GM12878 (cell line): ENCODE results near the gene DNMT3A. TPM values are rescaled to one million over a fixed set of nuclear protein-coding genes. Genes with fewer than 3 reads are reported as not detected.

Experiments
- ATAC-seq: fragments of 200-7000 bp; cut with Tn5 transposase; 3 replicates; pipeline ENCODE4 v1.9.1; 2020; ENCODE audit warnings: mild to moderate bottlenecking, moderate library complexity
- BruUV-seq: library from RNA; stranded (reverse); fragments of 400-500 nt; replicated peaks from 2 replicates; lab custom pipeline; 2021; lab: Mats Ljungman, UMichigan
- CTCF ChIA-PET: fragments of 300-600 bp; sonication (Branson Sonifier 250); formaldehyde crosslinking; extraction: SDS; loops from one replicate; lab custom pipeline; 2021; ENCODE audit warnings: inconsistent platforms; lab: Yijun Ruan, JAX
- POLR2A ChIA-PET: fragments of 350-600 bp; formaldehyde crosslinking; extraction: SDS; loops from one replicate; lab custom pipeline; 2021; ENCODE audit warnings: inconsistent platforms; lab: Charles Lee
- RAD21 ChIA-PET: fragments of 300-600 bp; sonication (Branson Sonifier 250); formaldehyde crosslinking; loops from one replicate; lab custom pipeline; 2023; ENCODE audit warnings: antibody characterized with exemption; ENCODE audit not compliant: unreplicated experiment; lab: Charles Lee
- SMC1A ChIA-PET: fragments of 300-600 bp; sonication (Branson Sonifier 250); formaldehyde crosslinking; loops from one replicate; lab custom pipeline; 2023; ENCODE audit not compliant: unreplicated experiment, uncharacterized antibody; lab: Charles Lee
- DNase-seq: peaks from one replicate; pipeline ENCODE4 v3.0.0-alpha.2; 2011; ENCODE audit warnings: low read depth, low spot score
- FAIRE-seq: peaks from 3 replicates; lab custom pipeline; 2011; peaks lifted over from hg19 to GRCh38; lab: Jason Lieb, UNC
- H2AFZ ChIP-seq: 2 replicates; pipeline ENCODE4 v1.6.0; 2011; ENCODE audit warnings: low read depth, low read length, control low read depth; ENCODE audit not compliant: control insufficient read depth
- H3K27ac ChIP-seq: 2 replicates; pipeline ENCODE4 v1.5.1; 2011; ENCODE audit warnings: control low read depth; ENCODE audit not compliant: control insufficient read depth, insufficient read depth
- H3K27me3 ChIP-seq, 2 experiments: replicated peaks in 1 of 2; 2 replicates each; pipeline versions ENCODE4 v1.6.0 to v1.6.1; 2011; ENCODE audit warnings: low read length in 1 of 2; ENCODE audit not compliant: control insufficient read depth in 2 of 2, insufficient read depth in 2 of 2
- H3K36me3 ChIP-seq, 2 experiments: 2 replicates each; pipeline ENCODE4 v1.5.1; 2011; ENCODE audit warnings: low read length in 1 of 2; ENCODE audit not compliant: control insufficient read depth in 2 of 2, insufficient read depth in 2 of 2
- H3K4me1 ChIP-seq: 2 replicates; pipeline ENCODE4 v1.6.1; 2011; ENCODE audit warnings: mild to moderate bottlenecking, low read length, moderate library complexity, mixed read lengths; ENCODE audit not compliant: control insufficient read depth, insufficient read depth
- H3K4me2 ChIP-seq: 2 replicates; pipeline ENCODE4 v1.6.0; 2011; ENCODE audit warnings: control low read depth; ENCODE audit not compliant: control insufficient read depth, insufficient read depth
- H3K4me3 ChIP-seq: fragments of 200-600 bp; sonication (generic); 2 replicates; pipeline ENCODE4 v1.5.1; 2016
- H3K79me2 ChIP-seq: 2 replicates; pipeline ENCODE4 v1.6.0; 2011; ENCODE audit warnings: low read length; ENCODE audit not compliant: control insufficient read depth, insufficient read depth
- H3K9ac ChIP-seq: 2 replicates; pipeline ENCODE4 v1.8.0; 2011; ENCODE audit warnings: low read length, control low read depth, mixed read lengths; ENCODE audit not compliant: control insufficient read depth, insufficient read depth
- H3K9me3 ChIP-seq: replicated peaks from 3 replicates; pipeline ENCODE4 v1.5.1; 2011; ENCODE audit warnings: mild to moderate bottlenecking, low read length; ENCODE audit not compliant: control insufficient read depth, insufficient read depth
- H4K20me1 ChIP-seq: 2 replicates; pipeline ENCODE4 v1.6.0; 2011; ENCODE audit not compliant: control insufficient read depth, insufficient read depth
- BHLHE40 ChIP-seq, 2 experiments: fragments of 450-650 bp in 1 of 2; IDR thresholded peaks; 2 replicates each; pipeline ENCODE4 v1.6.1; 2011 to 2017; ENCODE audit warnings: low read depth in 2 of 2, borderline replicate concordance in 1 of 2, improper control_type of control experiment in 1 of 2, low read length in 1 of 2, mild to moderate bottlenecking in 1 of 2
- CREB1 ChIP-seq: IDR thresholded peaks from 2 replicates; pipeline ENCODE4 v1.6.1; 2012; ENCODE audit warnings: low read depth, mild to moderate bottlenecking, inconsistent platforms
- MTA2 ChIP-seq: fragments of 450-650 bp; IDR thresholded peaks from 2 replicates; pipeline ENCODE4 v1.6.1; 2016; ENCODE audit warnings: low read depth, mild to moderate bottlenecking, moderate library complexity
- MYC ChIP-seq: IDR thresholded peaks from 2 replicates; pipeline ENCODE4 v1.6.1; 2011; ENCODE audit warnings: mild to moderate bottlenecking, low read length, moderate library complexity, inconsistent platforms; ENCODE audit not compliant: insufficient read depth, insufficient replicate concordance, insufficient read length, severe bottlenecking
- PAX5 ChIP-seq: IDR thresholded peaks from 2 replicates; pipeline ENCODE4 v1.6.1; 2011; ENCODE audit warnings: low read depth, low read length, borderline replicate concordance
- WGBS: methylation state at CpG from one replicate; pipeline ENCODE4 v1.1.6; 2016; ENCODE audit warnings: low lambda C conversion rate; ENCODE audit not compliant: insufficient replicate concordance, insufficient coverage; ENCODE audit errors: missing lambda C conversion rate; 5-methylcytosine and 5-hydroxymethylcytosine counted together
- in situ Hi-C: fragments of 300-500 bp; cut with MboI; formaldehyde crosslinking; loops from 9 replicates; pipeline ENCODE4 v1.14.3; 2018; ENCODE audit warnings: mixed read lengths
- intact Hi-C: fragments of 100-400 bp; cut with micrococcal nuclease; formaldehyde crosslinking; loops from one replicate; pipeline ENCODE4 v1.14.2; 2022; ENCODE audit not compliant: unreplicated experiment
- polyA plus RNA-seq, 11 experiments: library from polyadenylated mRNA; depleted of rRNA in 4 of 11; unstranded in 6 of 11; stranded (reverse) in 5 of 11; fragments of >200 nt; fragmentation: Nextera tagmentation in 4 of 11; fragmentation: Illumina TruSeq in 1 of 11; extraction: Ambion mirVana in 4 of 11; extraction: Trizol in 1 of 11; gene quantifications; 1 replicate in 1 of 11; 2 replicates in 10 of 11; pipeline versions ENCODE4 v1.2.1 to v1.2.3, GENCODE V29; 2011 to 2016; ENCODE audit warnings: inconsistent platforms in 2 of 11, missing spikeins in 2 of 11, low read depth in 1 of 11
- total RNA-seq, 4 experiments: library from RNA; depleted of rRNA in 3 of 4; stranded (reverse); fragments of >200 nt in 3 of 4; fragmentation: Illumina TruSeq in 1 of 4; extraction: Trizol in 1 of 4; gene quantifications; 2 replicates each; pipeline versions ENCODE4 v1.2.1 to v1.2.3, GENCODE V29; 2013 to 2021
- TF ChIP-seq, protein P1 (sequence below): IDR thresholded peaks from 2 replicates; pipeline ENCODE4 v1.6.1; 2011; ENCODE audit warnings: borderline replicate concordance, low read depth, mild to moderate bottlenecking, moderate library complexity, mixed read lengths, low read length; ENCODE audit not compliant: insufficient read depth; ENCODE audit errors: extremely low read length

Gene DNMT3A
- total and polyA plus RNA-seq, 10 of the 15 experiments (the other 5 are each of a cell fraction or from before 2014, with no cell fraction given): 7.4 to 51.6 (median 17.4) TPM

DNA sequence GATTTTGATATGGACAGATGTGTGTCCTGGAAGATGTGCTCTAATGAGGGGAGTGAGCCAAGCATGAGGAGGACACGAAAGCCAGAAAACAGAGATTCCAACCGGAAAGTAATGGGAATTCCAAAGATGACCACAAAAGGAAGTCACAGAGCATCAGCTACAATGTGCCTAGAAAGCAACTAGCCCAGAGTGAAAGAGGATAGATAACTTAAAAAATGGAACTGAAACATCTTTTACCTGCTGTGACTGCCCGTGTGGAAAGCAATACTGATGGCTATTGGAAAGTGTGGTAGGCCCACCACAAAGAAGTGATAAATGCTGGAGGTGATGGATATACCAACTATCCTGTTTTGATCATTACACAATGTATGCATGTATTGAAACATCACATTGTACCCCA is 21.6 kb downstream of the DNMT3A start (continued):
- TF ChIP-seq MTA2 (peak; percentile 52; the same call in 1 of the 2 replicates), CREB1 (no peak), BHLHE40 (IDR thresholded peaks at IDR 0.05; ENCODE audit: borderline replicate concordance in 1 of 2, low read depth in 2 of 2, low read length in 1 of 2) (peak; percentile 81 to 82), PAX5 (peak; percentile 82; the same call in 1 of the 2 replicates)
- TF ChIP-seq, protein P1, sequence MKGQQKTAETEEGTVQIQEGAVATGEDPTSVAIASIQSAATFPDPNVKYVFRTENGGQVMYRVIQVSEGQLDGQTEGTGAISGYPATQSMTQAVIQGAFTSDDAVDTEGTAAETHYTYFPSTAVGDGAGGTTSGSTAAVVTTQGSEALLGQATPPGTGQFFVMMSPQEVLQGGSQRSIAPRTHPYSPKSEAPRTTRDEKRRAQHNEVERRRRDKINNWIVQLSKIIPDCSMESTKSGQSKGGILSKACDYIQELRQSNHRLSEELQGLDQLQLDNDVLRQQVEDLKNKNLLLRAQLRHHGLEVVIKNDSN: no peak
- TF ChIP-seq, all 136 proteins: peak for 19

DNA sequence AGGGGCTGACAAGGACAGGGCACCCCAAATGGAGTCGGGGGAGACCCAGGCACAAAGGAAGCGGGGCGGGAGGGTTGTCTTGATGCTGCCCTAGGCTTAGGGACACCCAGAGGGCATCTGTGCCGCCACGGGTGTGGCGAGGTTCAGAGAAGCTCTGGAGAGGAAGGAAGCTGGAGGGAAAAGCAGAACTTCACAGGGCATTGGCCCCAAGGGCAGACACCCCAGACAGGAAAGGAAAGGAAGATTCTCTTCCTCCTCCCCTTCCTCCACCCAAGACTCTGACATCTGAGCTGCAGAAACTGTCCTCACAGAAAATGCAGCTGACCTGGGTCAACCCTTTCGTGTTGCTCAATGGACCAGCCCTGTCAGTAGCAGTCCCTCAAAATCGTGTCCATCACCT is 25.6 kb downstream of the DNMT3A start:
- H3K9me3 ChIP-seq: no peaks in the 10 kb centered on the region
- H3K27ac ChIP-seq: no peak overlapping the region; the same call in 1 of the 2 replicates
- BruUV-seq: no TSS peak
- FAIRE-seq (no peak), ATAC-seq (no peak), DNase-seq (no peak)
- ChIA-PET RAD21 (interaction anchor here (2.0 kb wide), 1 partner anchor 37 kb away, joined by 8 read pairs; no protein-coding TSS in a partner anchor), SMC1A (interaction anchor here (1.3 kb wide), 1 partner anchor 9 kb away, joined by 5 read pairs; no protein-coding TSS in a partner anchor), POLR2A (interaction anchor here (1.2 kb wide), 2 partner anchors 16 to 251 kb away, joined by 4 to 5 read pairs; no protein-coding TSS in a partner anchor), CTCF (interaction anchor here (1.9 kb wide), 1 partner anchor 10 kb away, joined by 4 read pairs; no protein-coding TSS in a partner anchor)
- H3K4me2 ChIP-seq: no peak overlapping the region
- no peak overlapping the region for H3K4me3 ChIP-seq
- H3K4me1 ChIP-seq: peaks cover 35% of the 10 kb centered on the region
- no peaks in the 10 kb centered on the region for H3K27me3 ChIP-seq
- 64% methylated on average over 8 of the region's 8 CpGs for WGBS
- no peak overlapping the region for H3K9ac ChIP-seq
- TF ChIP-seq MYC: no peak
- peaks cover 0 to 6% of the 10 kb centered on the region in 2 experiments; a peak in 3 of 4 replicates for H3K36me3 ChIP-seq
- in situ Hi-C loops (no loop called here), intact Hi-C loops (no loop called here)
- H3K79me2 ChIP-seq: peaks cover 11% of the 10 kb centered on the region
- H2AFZ ChIP-seq: no peak overlapping the region
- H4K20me1 ChIP-seq: no peaks in the 10 kb centered on the region
